GM10266 (cell line): Measurements from ENCODE around the gene WSCD1.

Experiments
- DNase-seq: peaks from one replicate; pipeline ENCODE4 v3.0.0; 2012; ENCODE audit errors: extremely low spot score
- CTCF ChIP-seq: IDR thresholded peaks from 2 replicates; pipeline ENCODE4 v1.5.1; 2012; ENCODE audit warnings: mild to moderate bottlenecking, low read depth; ENCODE audit not compliant: control insufficient read depth, insufficient read depth; ENCODE audit errors: missing control alignments

Gene WSCD1

GRCh38 chr17:6069539-6070429 lies at the start of gene WSCD1:
Gene WSCD1, plus strand, starts transcription at chr17:6070379. Its CDS starts 10,280 bp downstream, at chr17:6080659.
- DNase-seq = peak; percentile 58
- no peak for TF ChIP-seq CTCF

- DNase-seq = no peak
- TF ChIP-seq CTCF = no peak
These were observed 49.2 kb upstream of the WSCD1 start for GRCh38 chr17:6021011-6021400.

GRCh38 chr17:6021627-6022026 lies 48.6 kb upstream of the WSCD1 start:
- TF ChIP-seq CTCF = no peak
- DNase-seq = no peak

GRCh38 chr17:6023036-6023831 lies 46.9 kb upstream of the WSCD1 start:
- no peak for TF ChIP-seq CTCF
- DNase-seq = no peak

GRCh38 chr17:6024576-6024975 lies 45.6 kb upstream of the WSCD1 start:
- DNase-seq = no peak
- no peak for TF ChIP-seq CTCF

GRCh38 chr17:6027342-6028024 lies 42.7 kb upstream of the WSCD1 start:
- TF ChIP-seq CTCF = no peak
- no peak for DNase-seq
